ENCODE measurements around the gene FRMD4A.

DNA sequence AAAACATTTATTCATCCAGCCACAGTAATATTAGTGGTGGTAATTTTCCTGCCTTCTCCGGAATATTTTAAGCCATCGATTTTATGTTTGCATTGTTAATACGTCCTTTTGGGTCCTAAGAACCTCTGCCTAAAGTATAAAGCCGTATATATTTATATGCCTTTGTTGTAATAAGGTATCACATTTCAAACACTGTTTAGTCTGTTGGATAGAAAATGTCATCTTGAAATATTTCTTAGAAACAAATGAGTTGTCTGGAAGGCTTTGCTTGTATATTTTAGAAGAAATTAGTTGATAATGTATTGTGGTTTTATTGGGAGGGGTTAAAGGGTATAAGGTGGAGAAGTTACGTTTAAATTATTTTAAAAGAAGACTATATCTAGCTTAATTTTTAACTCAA, 732.8 kb downstream of the FRMD4A start:
- TF ChIP-seq, protein P1, sequence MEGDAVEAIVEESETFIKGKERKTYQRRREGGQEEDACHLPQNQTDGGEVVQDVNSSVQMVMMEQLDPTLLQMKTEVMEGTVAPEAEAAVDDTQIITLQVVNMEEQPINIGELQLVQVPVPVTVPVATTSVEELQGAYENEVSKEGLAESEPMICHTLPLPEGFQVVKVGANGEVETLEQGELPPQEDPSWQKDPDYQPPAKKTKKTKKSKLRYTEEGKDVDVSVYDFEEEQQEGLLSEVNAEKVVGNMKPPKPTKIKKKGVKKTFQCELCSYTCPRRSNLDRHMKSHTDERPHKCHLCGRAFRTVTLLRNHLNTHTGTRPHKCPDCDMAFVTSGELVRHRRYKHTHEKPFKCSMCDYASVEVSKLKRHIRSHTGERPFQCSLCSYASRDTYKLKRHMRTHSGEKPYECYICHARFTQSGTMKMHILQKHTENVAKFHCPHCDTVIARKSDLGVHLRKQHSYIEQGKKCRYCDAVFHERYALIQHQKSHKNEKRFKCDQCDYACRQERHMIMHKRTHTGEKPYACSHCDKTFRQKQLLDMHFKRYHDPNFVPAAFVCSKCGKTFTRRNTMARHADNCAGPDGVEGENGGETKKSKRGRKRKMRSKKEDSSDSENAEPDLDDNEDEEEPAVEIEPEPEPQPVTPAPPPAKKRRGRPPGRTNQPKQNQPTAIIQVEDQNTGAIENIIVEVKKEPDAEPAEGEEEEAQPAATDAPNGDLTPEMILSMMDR (IDR thresholded peaks at IDR 0.05): no peak
- TF ChIP-seq POLR2A (IDR thresholded peaks at IDR 0.05): no peak
